Endothelial cell of umbilical vein (primary cell): Measurements from ENCODE around the gene NFIA. TPM values are rescaled to one million over a fixed set of nuclear protein-coding genes. Genes with fewer than 3 reads are reported as not detected.

ENCODE experiments used
- BruUV-seq: library from RNA; stranded (reverse); fragments of 400-500 nt; replicated peaks from 2 replicates; lab custom pipeline; 2021; lab: Mats Ljungman, UMichigan
- CTCF ChIA-PET: fragments of 300-600, 350-600 bp; sonication (Branson Sonifier 250); formaldehyde crosslinking; loops from one replicate; lab custom pipeline; 2021; ENCODE audit warnings: antibody characterized with exemption, inconsistent platforms; lab: Charles Lee
- POLR2A ChIA-PET: fragments of 300-600, 350-600 bp; sonication (Branson Sonifier 250); formaldehyde crosslinking; loops from one replicate; lab custom pipeline; 2021; ENCODE audit warnings: antibody characterized with exemption, inconsistent platforms; lab: Charles Lee
- DNase-seq: peaks from one replicate; pipeline ENCODE4 v3.0.0-alpha.2; 2011; ENCODE audit warnings: low read depth, low spot score
- FAIRE-seq: peaks from 2 replicates; lab custom pipeline; 2011; peaks lifted over from hg19 to GRCh38; lab: Jason Lieb, UNC
- H2AFZ ChIP-seq: 2 replicates; pipeline ENCODE4 v1.6.0; 2012; ENCODE audit warnings: low read depth, low read length, control low read depth, inconsistent platforms
- H3K27ac ChIP-seq: 2 replicates; pipeline ENCODE4 v1.5.1; 2011; ENCODE audit warnings: low read depth, mild to moderate bottlenecking, control low read depth, low read length, moderate library complexity; ENCODE audit not compliant: insufficient read depth
- H3K27me3 ChIP-seq, 2 experiments: 2 replicates each; pipeline versions ENCODE4 v1.6.0 to v1.6.1; 2011; ENCODE audit warnings: low read length in 2 of 2, mixed read lengths in 1 of 2; ENCODE audit not compliant: control insufficient read depth in 2 of 2, insufficient read depth in 2 of 2
- H3K36me3 ChIP-seq, 2 experiments: 2 replicates in 1 of 2; 3 replicates in 1 of 2; pipeline ENCODE4 v1.5.1; 2011; ENCODE audit warnings: low read length in 2 of 2, mild to moderate bottlenecking in 1 of 2, moderate library complexity in 1 of 2; ENCODE audit not compliant: control insufficient read depth in 2 of 2, insufficient read depth in 2 of 2; ENCODE audit errors: extremely low read depth in 1 of 2
- H3K4me1 ChIP-seq: 3 replicates; pipeline ENCODE4 v1.5.1; 2011; ENCODE audit warnings: mild to moderate bottlenecking, low read length; ENCODE audit not compliant: control insufficient read depth, insufficient read depth; ENCODE audit errors: extremely low read depth
- H3K4me2 ChIP-seq: 2 replicates; pipeline ENCODE4 v1.6.1; 2011; ENCODE audit warnings: low read length, control low read depth, mixed read lengths; ENCODE audit not compliant: insufficient read depth
- H3K4me3 ChIP-seq, 3 experiments: fragments of 200-600 bp in 1 of 3; sonication (generic), shearing (Covaris generic) in 1 of 3; replicated peaks in 1 of 3; 2 replicates each; pipeline ENCODE4 v1.5.1; 2011 to 2016; ENCODE audit warnings: control low read depth in 3 of 3, low read length in 3 of 3, mild to moderate bottlenecking in 2 of 3, inconsistent platforms in 1 of 3, low read depth in 1 of 3, moderate library complexity in 1 of 3; ENCODE audit not compliant: insufficient read depth in 1 of 3
- H3K79me2 ChIP-seq: 2 replicates; pipeline ENCODE4 v1.6.0; 2012; ENCODE audit warnings: low read length, inconsistent platforms; ENCODE audit not compliant: control insufficient read depth, insufficient read depth
- H3K9ac ChIP-seq: replicated peaks from 2 replicates; pipeline ENCODE3; 2011; ENCODE audit warnings: low read length, control low read depth; ENCODE audit not compliant: insufficient read depth; ENCODE audit errors: extremely low read depth
- H3K9me1 ChIP-seq: replicated peaks from 3 replicates; pipeline ENCODE4 v1.6.0; 2011; ENCODE audit warnings: mild to moderate bottlenecking, low read length; ENCODE audit not compliant: control insufficient read depth, insufficient read depth; ENCODE audit errors: extremely low read depth
- H3K9me3 ChIP-seq: replicated peaks from 2 replicates; pipeline ENCODE4 v1.5.1; 2012; ENCODE audit warnings: low read length, inconsistent platforms; ENCODE audit not compliant: control insufficient read depth, insufficient read depth
- H4K20me1 ChIP-seq: replicated peaks from 2 replicates; pipeline ENCODE3; 2011; ENCODE audit warnings: mild to moderate bottlenecking, low read length; ENCODE audit not compliant: control insufficient read depth, insufficient read depth; ENCODE audit errors: extremely low read depth
- EZH2 ChIP-seq: IDR thresholded peaks from 2 replicates; pipeline ENCODE4 v1.6.1; 2012; ENCODE audit warnings: borderline replicate concordance, low read depth, mild to moderate bottlenecking, moderate library complexity, low read length, inconsistent platforms; ENCODE audit not compliant: severe bottlenecking
- GATA2 ChIP-seq: IDR thresholded peaks from 2 replicates; pipeline ENCODE4 v1.7.0; 2011; ENCODE audit warnings: low read depth, mild to moderate bottlenecking, moderate library complexity, mixed read lengths, low read length; ENCODE audit not compliant: insufficient read length, insufficient read depth
- JUN ChIP-seq: IDR thresholded peaks from 2 replicates; pipeline ENCODE4 v1.6.1; 2011; ENCODE audit warnings: borderline replicate concordance, low read depth; ENCODE audit not compliant: insufficient read length, insufficient read depth
- MYC ChIP-seq: IDR thresholded peaks from one replicate; pipeline ENCODE4 v1.6.1; 2011; ENCODE audit warnings: mild to moderate bottlenecking, low read depth, low read length
- POLR2A ChIP-seq: IDR thresholded peaks from 2 replicates; pipeline ENCODE4 v1.6.1; 2012; ENCODE audit warnings: low read depth, mild to moderate bottlenecking, control low read depth, low read length
- dilution Hi-C: fragments of 300-500 bp; cut with MboI; formaldehyde crosslinking; loops from one replicate; pipeline ENCODE4 v1.15.0; 2019; ENCODE audit warnings: low sequenced_read_pairs; ENCODE audit not compliant: extremely low pct_ligation_motif_present
- intact Hi-C: fragments of 100-400 bp; cut with micrococcal nuclease; formaldehyde crosslinking; loops from one replicate; pipeline ENCODE4 v1.10.0; 2022
- polyA plus RNA-seq, 4 experiments: library from polyadenylated mRNA; depleted of rRNA in 3 of 4; stranded (reverse) in 3 of 4; unstranded in 1 of 4; fragments of >200 nt; gene quantifications; 2 replicates each; pipeline versions ENCODE4 v1.2.1 to v1.2.3, GENCODE V29; 2011 to 2012; ENCODE audit warnings: missing spikeins in 1 of 4
- total RNA-seq: library from RNA; stranded (reverse); gene quantifications from 2 replicates; pipeline ENCODE4 v1.2.3, GENCODE V29; 2021
- TF ChIP-seq, protein P1 (sequence below), 2 donors: IDR thresholded peaks; 1 replicate in 1 of 2; 2 replicates in 1 of 2; pipeline ENCODE4 v1.5.1; 2011; ENCODE audit warnings: low read length in 2 of 2, mild to moderate bottlenecking in 2 of 2, moderate library complexity in 2 of 2, control low read depth in 1 of 2, inconsistent platforms in 1 of 2, low read depth in 1 of 2; ENCODE audit not compliant: insufficient read depth in 1 of 2; ENCODE audit errors: extremely low read depth in 1 of 2
- TF ChIP-seq, protein P2 (sequence below): IDR thresholded peaks from 2 replicates; pipeline ENCODE4 v1.6.1; 2011; ENCODE audit not compliant: insufficient read depth, insufficient read length

The NFIA gene
- total and polyA plus RNA-seq, 2 donors (not counting 3 experiments of a cell fraction or from before 2014, with no cell fraction given) = 25.5 to 47.0 TPM

DNA sequence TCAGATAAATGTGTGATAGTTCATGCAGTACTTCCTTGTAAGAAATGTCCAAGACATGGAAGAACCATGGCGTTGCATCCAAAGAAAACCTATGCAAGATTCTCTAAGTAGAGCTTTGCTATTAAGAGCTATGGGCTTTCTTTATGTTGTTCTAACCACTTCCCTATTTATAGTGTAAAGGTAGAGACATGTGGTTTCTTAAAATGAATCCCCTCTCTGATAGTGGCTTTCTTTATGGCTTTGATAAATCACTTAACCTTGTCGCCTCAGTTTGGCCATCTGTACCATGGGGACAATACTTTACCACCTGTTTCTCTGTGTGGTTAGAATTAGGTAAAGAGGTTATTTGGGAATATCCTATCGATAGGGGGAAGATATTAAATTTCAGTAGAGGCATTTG, 305.5 kb downstream of the NFIA start:
- peaks cover 0 to 4% of the 10 kb centered on the region in 2 experiments for H3K36me3 ChIP-seq
- BruUV-seq = no TSS peak
- CTCF ChIA-PET = interaction anchor here (1.0 to 1.3 kb wide), 2 partner anchors 49 to 65 kb away, joined by 3 read pairs; no protein-coding TSS in a partner anchor
- dilution Hi-C loops = no loop called here
- H3K9ac ChIP-seq = no peak overlapping the region
- no peak overlapping the region for H2AFZ ChIP-seq
- intact Hi-C loops = loop anchor here (5.0 kb wide), 2 partner anchors 49 to 64 kb away; no protein-coding TSS in a partner anchor
- H3K9me3 ChIP-seq = no peaks in the 10 kb centered on the region
- H3K4me3 ChIP-seq = no peak overlapping the region
- TF ChIP-seq GATA2 (no peak), JUN (no peak), EZH2 (no peak), MYC (no peak), POLR2A (no peak)
- TF ChIP-seq, protein P1, sequence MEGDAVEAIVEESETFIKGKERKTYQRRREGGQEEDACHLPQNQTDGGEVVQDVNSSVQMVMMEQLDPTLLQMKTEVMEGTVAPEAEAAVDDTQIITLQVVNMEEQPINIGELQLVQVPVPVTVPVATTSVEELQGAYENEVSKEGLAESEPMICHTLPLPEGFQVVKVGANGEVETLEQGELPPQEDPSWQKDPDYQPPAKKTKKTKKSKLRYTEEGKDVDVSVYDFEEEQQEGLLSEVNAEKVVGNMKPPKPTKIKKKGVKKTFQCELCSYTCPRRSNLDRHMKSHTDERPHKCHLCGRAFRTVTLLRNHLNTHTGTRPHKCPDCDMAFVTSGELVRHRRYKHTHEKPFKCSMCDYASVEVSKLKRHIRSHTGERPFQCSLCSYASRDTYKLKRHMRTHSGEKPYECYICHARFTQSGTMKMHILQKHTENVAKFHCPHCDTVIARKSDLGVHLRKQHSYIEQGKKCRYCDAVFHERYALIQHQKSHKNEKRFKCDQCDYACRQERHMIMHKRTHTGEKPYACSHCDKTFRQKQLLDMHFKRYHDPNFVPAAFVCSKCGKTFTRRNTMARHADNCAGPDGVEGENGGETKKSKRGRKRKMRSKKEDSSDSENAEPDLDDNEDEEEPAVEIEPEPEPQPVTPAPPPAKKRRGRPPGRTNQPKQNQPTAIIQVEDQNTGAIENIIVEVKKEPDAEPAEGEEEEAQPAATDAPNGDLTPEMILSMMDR (IDR thresholded peaks at IDR 0.05; ENCODE audit: extremely low read depth in 1 of 2, insufficient read depth in 1 of 2, low read depth in 1 of 2, low read length in 2 of 2) = no peak
- TF ChIP-seq, protein P2, sequence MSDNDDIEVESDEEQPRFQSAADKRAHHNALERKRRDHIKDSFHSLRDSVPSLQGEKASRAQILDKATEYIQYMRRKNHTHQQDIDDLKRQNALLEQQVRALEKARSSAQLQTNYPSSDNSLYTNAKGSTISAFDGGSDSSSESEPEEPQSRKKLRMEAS = no peak
- H3K9me1 ChIP-seq = no peaks in the 10 kb centered on the region
- H3K27ac ChIP-seq = peak overlapping the region; percentile 71
- POLR2A ChIA-PET = no interaction called here
- peaks cover 23% of the 10 kb centered on the region for H3K4me1 ChIP-seq
- no peaks in the 10 kb centered on the region for H3K27me3 ChIP-seq
- no peak for FAIRE-seq
- no peak overlapping the region for H3K4me2 ChIP-seq
- no peaks in the 10 kb centered on the region for H3K79me2 ChIP-seq
- H4K20me1 ChIP-seq = no peaks in the 10 kb centered on the region
- DNase-seq = no peak
